ENCODE measurements around the gene NPM3. TPM values are rescaled to one million over a fixed set of nuclear protein-coding genes. Genes with fewer than 3 reads are reported as not detected.

Gene NPM3
- total RNA-seq, 1 experiment from 2014 or later = 117 TPM

DNA sequence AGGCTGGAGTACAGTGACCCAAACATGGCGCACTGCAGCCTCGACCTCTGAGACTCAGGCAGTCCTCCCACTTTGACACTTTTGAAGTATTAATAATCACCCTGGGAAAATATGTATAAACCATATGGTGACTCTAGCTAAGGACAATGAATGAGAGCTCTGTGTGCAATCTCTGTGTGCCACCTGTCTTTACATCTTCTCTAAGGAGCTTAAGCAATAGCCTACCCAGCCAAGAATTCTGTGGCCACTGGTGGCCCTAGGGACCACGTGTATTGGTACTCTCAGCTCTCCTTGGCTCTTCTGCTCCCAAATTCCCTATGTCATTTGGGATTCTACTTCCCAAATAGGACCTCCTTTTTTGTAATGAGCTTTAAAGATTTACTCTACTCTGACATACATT, 31.0 kb downstream of the NPM3 start:
- Histone ChIP-seq H3K4me1 (ENCODE audit: insufficient read depth, low read length) (no peaks in the 10 kb centered on the region), H3K9me3 (ENCODE audit: low read length) (no peaks in the 10 kb centered on the region), H2AFZ (ENCODE audit: low read length) (no peak overlapping the region), H3K4me2 (ENCODE audit: low read length) (no peak overlapping the region), H3K4me3 (ENCODE audit: low read length) (no peak overlapping the region), H3K27ac (ENCODE audit: low read length) (no peak overlapping the region), H4K20me1 (ENCODE audit: low read length) (no peaks in the 10 kb centered on the region), H3K9ac (ENCODE audit: low read length) (no peak overlapping the region), H3K9me2 (replicated peaks; ENCODE audit: low read length) (no peaks in the 10 kb centered on the region), H3K36me3 (ENCODE audit: low read depth, low read length) (no peaks in the 10 kb centered on the region), H3K79me2 (ENCODE audit: low read length) (no peaks in the 10 kb centered on the region), H3F3A (ENCODE audit: low read length, unreplicated experiment) (no peaks in the 10 kb centered on the region), H3K27me3 (ENCODE audit: low read length) (0 out of 2 replicates have a peak, but pooled peaks cover 5% of the 10 kb centered on the region)
- ATAC-seq (no peak), DNase-seq (no peak)
- intact Hi-C loops (cut with micrococcal nuclease) = no loop called here
- no TSS peak for BruUV-seq (replicated peaks)
- ChIA-PET CTCF (no interaction called here), POLR2A (ENCODE audit: unreplicated experiment) (no interaction called here)
- TF ChIP-seq EZH2phosphoT487 (IDR thresholded peaks at IDR 0.05; ENCODE audit: borderline replicate concordance, low read length) (no peak), EZH2 (IDR thresholded peaks at IDR 0.05; ENCODE audit: low read length, unreplicated experiment) (no peak)
- TF ChIP-seq, protein P1, sequence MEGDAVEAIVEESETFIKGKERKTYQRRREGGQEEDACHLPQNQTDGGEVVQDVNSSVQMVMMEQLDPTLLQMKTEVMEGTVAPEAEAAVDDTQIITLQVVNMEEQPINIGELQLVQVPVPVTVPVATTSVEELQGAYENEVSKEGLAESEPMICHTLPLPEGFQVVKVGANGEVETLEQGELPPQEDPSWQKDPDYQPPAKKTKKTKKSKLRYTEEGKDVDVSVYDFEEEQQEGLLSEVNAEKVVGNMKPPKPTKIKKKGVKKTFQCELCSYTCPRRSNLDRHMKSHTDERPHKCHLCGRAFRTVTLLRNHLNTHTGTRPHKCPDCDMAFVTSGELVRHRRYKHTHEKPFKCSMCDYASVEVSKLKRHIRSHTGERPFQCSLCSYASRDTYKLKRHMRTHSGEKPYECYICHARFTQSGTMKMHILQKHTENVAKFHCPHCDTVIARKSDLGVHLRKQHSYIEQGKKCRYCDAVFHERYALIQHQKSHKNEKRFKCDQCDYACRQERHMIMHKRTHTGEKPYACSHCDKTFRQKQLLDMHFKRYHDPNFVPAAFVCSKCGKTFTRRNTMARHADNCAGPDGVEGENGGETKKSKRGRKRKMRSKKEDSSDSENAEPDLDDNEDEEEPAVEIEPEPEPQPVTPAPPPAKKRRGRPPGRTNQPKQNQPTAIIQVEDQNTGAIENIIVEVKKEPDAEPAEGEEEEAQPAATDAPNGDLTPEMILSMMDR (conservative IDR thresholded peaks at IDR 0.05; ENCODE audit: low read depth, low read length) = no peak

GRCh38 chr10:101749047-101750016, 33.9 kb downstream of the NPM3 start:
- H3K4me1 ChIP-seq (ENCODE audit: insufficient read depth, low read length) = no peaks in the 10 kb centered on the region
- POLR2A ChIA-PET (ENCODE audit: unreplicated experiment) = no interaction called here
- H2AFZ ChIP-seq (ENCODE audit: low read length) = no peak overlapping the region

More at GRCh38 chr10:101749047-101750016, 33.9 kb downstream of the NPM3 start:
- Histone ChIP-seq H3K79me2 (ENCODE audit: low read length) (no peaks in the 10 kb centered on the region), H3K4me3 (ENCODE audit: low read length) (no peak overlapping the region), H3K27me3 (ENCODE audit: low read length) (0 out of 2 replicates have a peak, but pooled peaks cover 4% of the 10 kb centered on the region), H3K9me2 (replicated peaks; ENCODE audit: low read length) (no peaks in the 10 kb centered on the region), H3K36me3 (ENCODE audit: low read depth, low read length) (no peaks in the 10 kb centered on the region), H3K4me2 (ENCODE audit: low read length) (no peak overlapping the region), H3F3A (ENCODE audit: low read length, unreplicated experiment) (no peaks in the 10 kb centered on the region), H4K20me1 (ENCODE audit: low read length) (no peaks in the 10 kb centered on the region), H3K9me3 (ENCODE audit: low read length) (no peaks in the 10 kb centered on the region), H3K9ac (ENCODE audit: low read length) (no peak overlapping the region), H3K27ac (ENCODE audit: low read length) (no peak overlapping the region)
- BruUV-seq (replicated peaks) = no TSS peak
- intact Hi-C loops (cut with micrococcal nuclease) = no loop called here
- no peak for TF ChIP-seq EZH2 (IDR thresholded peaks at IDR 0.05; ENCODE audit: low read length, unreplicated experiment)
- TF ChIP-seq EZH2phosphoT487 (IDR thresholded peaks at IDR 0.05; ENCODE audit: borderline replicate concordance, low read length) = no peak
- TF ChIP-seq, protein P1 (conservative IDR thresholded peaks at IDR 0.05; ENCODE audit: low read depth, low read length) = 0 out of 2 replicates have a peak, but pooled peaks have one; percentile 19
- CTCF ChIA-PET = no interaction called here
- ATAC-seq = no peak
- no peak for DNase-seq
